HG02623 (cell line): Measurements from ENCODE around the gene POLR1F.
A peak's percentile ranks its signal among the peaks of the same experiment; 100 is the strongest.

Source experiments
- ATAC-seq: cut with Tn5 transposase; IDR thresholded peaks from one replicate; pipeline ENCODE4 v1.9.1; 2021; ENCODE audit warnings: moderate library complexity; ENCODE audit not compliant: unreplicated experiment

The POLR1F gene

GRCh38 chr7:19677180-19677579 lies 31.7 kb downstream of the POLR1F start:
- peak; percentile 72 for ATAC-seq

GRCh38 chr7:19675816-19676215 lies 33.0 kb downstream of the POLR1F start:
- no peak for ATAC-seq

GRCh38 chr7:19674266-19674960 lies 34.4 kb downstream of the POLR1F start:
- ATAC-seq: no peak

GRCh38 chr7:19670806-19671205 lies 38.0 kb downstream of the POLR1F start:
- no peak for ATAC-seq

GRCh38 chr7:19665399-19666008 lies 43.3 kb downstream of the POLR1F start:
- ATAC-seq: peak; percentile 34

GRCh38 chr7:19663816-19664462 lies 44.9 kb downstream of the POLR1F start:
- peak; percentile 96 for ATAC-seq

DNA sequence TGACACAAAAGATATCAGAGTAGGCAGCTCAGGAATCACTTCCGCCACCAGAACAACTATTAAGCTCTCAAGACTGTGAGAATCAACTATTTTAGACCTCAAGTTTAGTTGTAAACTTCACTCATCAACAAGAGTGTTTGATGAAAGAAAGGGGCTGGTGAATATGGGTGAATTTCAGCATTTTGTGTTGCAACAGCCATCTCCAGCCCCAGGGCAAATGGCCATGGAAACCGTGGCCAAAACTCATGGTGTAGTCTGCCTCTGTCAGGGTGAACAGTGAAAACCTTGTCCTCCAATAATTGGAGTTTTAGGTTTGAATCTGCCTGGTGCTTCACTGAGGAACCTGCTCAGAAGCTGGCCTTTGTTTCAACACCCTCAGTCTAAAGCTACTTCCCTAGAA lies 60.0 kb downstream of the POLR1F start:
- ATAC-seq: no peak
